ENCODE data around the gene LIMK1.

Gene LIMK1

GRCh38 chr7:74126220-74126880 lies 42.7 kb downstream of the LIMK1 start:
- no CpG with 5 or more reads among the region's 12 CpGs for WGBS (ENCODE audit: insufficient coverage, insufficient read length)
- DNase-seq (ENCODE audit: low read depth, low spot score): no peak
- Histone ChIP-seq H3K36me3 (ENCODE audit: control insufficient read depth, insufficient read depth, low read length) (peaks cover 1% of the 10 kb centered on the region; the same call in 1 of the 2 replicates), H3K4me1 (ENCODE audit: control insufficient read depth, insufficient read depth, low read length) (no peaks in the 10 kb centered on the region), H3K27me3 (ENCODE audit: control insufficient read depth, insufficient read depth, low read length) (no peaks in the 10 kb centered on the region), H3K4me3 (ENCODE audit: low read length) (no peak overlapping the region), H3K9me3 (ENCODE audit: control insufficient read depth, insufficient read depth, low read length) (no peaks in the 10 kb centered on the region), H3K27ac (ENCODE audit: low read length) (no peak overlapping the region)

- Histone ChIP-seq H3K36me3 (ENCODE audit: control insufficient read depth, insufficient read depth, low read length) (no peaks in the 10 kb centered on the region), H3K4me3 (ENCODE audit: low read length) (no peak overlapping the region), H3K4me1 (ENCODE audit: control insufficient read depth, insufficient read depth, low read length) (no peaks in the 10 kb centered on the region), H3K27ac (ENCODE audit: low read length) (no peak overlapping the region), H3K27me3 (ENCODE audit: control insufficient read depth, insufficient read depth, low read length) (no peaks in the 10 kb centered on the region), H3K9me3 (ENCODE audit: control insufficient read depth, insufficient read depth, low read length) (no peaks in the 10 kb centered on the region)
- WGBS (ENCODE audit: insufficient coverage, insufficient read length): no CpG with 5 or more reads among the region's 2 CpGs
- no peak for DNase-seq (ENCODE audit: low read depth, low spot score)
Observed at GRCh38 chr7:74129887-74130286, 46.3 kb downstream of the LIMK1 start.

DNA sequence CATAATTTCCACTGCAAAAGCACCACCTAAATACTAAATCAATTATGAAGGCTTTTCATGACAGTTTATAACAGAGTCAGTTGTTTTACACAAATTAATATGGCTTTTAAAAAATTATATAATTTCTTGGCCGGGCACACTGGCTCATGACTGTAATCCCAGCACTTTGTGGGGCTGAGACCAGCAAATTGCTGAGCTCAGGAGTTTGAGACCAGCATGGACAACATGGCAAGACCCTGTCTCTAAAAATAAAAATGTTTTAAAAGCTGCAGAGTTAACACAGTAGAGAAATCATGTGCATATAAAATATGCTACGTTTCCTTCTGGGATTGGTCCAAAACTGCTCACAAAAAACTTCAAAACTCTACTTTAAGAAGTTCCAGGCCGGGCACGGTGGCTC lies 46.9 kb downstream of the LIMK1 start:
- no peak overlapping the region for H3K4me3 ChIP-seq (ENCODE audit: low read length)
- no peaks in the 10 kb centered on the region for H3K4me1 ChIP-seq (ENCODE audit: control insufficient read depth, insufficient read depth, low read length)
- H3K36me3 ChIP-seq (ENCODE audit: control insufficient read depth, insufficient read depth, low read length): no peaks in the 10 kb centered on the region
- no peaks in the 10 kb centered on the region for H3K27me3 ChIP-seq (ENCODE audit: control insufficient read depth, insufficient read depth, low read length)
- no peak overlapping the region for H3K27ac ChIP-seq (ENCODE audit: low read length)
- DNase-seq (ENCODE audit: low read depth, low spot score): no peak
- H3K9me3 ChIP-seq (ENCODE audit: control insufficient read depth, insufficient read depth, low read length): no peaks in the 10 kb centered on the region
- WGBS (ENCODE audit: insufficient coverage, insufficient read length): no CpG with 5 or more reads among the region's 4 CpGs

DNA sequence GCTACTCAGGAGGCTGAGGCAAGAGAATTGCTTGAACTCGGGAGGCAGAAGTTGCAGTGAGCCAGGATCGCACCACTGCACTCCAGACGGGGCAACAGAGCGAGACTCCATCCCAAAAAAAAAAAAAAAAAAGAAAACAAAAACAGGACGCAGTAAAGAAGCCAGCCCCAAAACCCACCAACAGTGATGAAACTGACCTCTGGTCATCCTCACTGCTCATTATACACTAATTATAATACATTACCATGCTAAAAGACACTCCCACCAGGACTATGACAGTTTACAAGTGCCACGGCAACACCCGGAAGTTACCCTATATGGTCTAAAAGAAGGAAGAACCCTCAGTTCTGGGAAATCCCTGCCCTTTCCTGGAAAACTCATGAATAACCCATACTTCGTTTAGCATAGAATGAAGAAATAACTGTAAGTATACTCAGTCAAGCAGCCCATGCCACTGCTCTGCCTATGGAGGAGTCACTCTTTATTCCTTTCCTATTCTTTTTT lies 50.6 kb downstream of the LIMK1 start:
- Histone ChIP-seq H3K4me1 (ENCODE audit: control insufficient read depth, insufficient read depth, low read length) (peaks cover 2% of the 10 kb centered on the region; the same call in 1 of the 2 replicates), H3K27ac (ENCODE audit: low read length) (no peak overlapping the region), H3K9me3 (ENCODE audit: control insufficient read depth, insufficient read depth, low read length) (no peaks in the 10 kb centered on the region), H3K27me3 (ENCODE audit: control insufficient read depth, insufficient read depth, low read length) (no peaks in the 10 kb centered on the region), H3K36me3 (ENCODE audit: control insufficient read depth, insufficient read depth, low read length) (no peaks in the 10 kb centered on the region), H3K4me3 (ENCODE audit: low read length) (no peak overlapping the region)
- no CpG with 5 or more reads among the region's 8 CpGs for WGBS (ENCODE audit: insufficient coverage, insufficient read length)
- no peak for DNase-seq (ENCODE audit: low read depth, low spot score)

- no peak overlapping the region; the same call in 1 of the 2 replicates for H3K4me3 ChIP-seq (ENCODE audit: low read length)
Observed at GRCh38 chr7:74138334-74138867, 54.8 kb downstream of the LIMK1 start.

GRCh38 chr7:74138945-74139843 lies 55.6 kb downstream of the LIMK1 start:
- Histone ChIP-seq H3K36me3 (ENCODE audit: control insufficient read depth, insufficient read depth, low read length) (no peaks in the 10 kb centered on the region), H3K27me3 (ENCODE audit: control insufficient read depth, insufficient read depth, low read length) (no peaks in the 10 kb centered on the region), H3K27ac (ENCODE audit: low read length) (no peak overlapping the region), H3K4me1 (ENCODE audit: control insufficient read depth, insufficient read depth, low read length) (peaks cover 6% of the 10 kb centered on the region), H3K4me3 (ENCODE audit: low read length) (no peak overlapping the region), H3K9me3 (ENCODE audit: control insufficient read depth, insufficient read depth, low read length) (no peaks in the 10 kb centered on the region)
- peak; percentile 87 for DNase-seq (ENCODE audit: low read depth, low spot score)
- no CpG with 5 or more reads among the region's 16 CpGs for WGBS (ENCODE audit: insufficient coverage, insufficient read length)

More at GRCh38 chr7:74138334-74138867, 54.8 kb downstream of the LIMK1 start:
- Histone ChIP-seq H3K27me3 (ENCODE audit: control insufficient read depth, insufficient read depth, low read length) (no peaks in the 10 kb centered on the region), H3K9me3 (ENCODE audit: control insufficient read depth, insufficient read depth, low read length) (no peaks in the 10 kb centered on the region), H3K4me1 (ENCODE audit: control insufficient read depth, insufficient read depth, low read length) (peaks cover 6% of the 10 kb centered on the region), H3K36me3 (ENCODE audit: control insufficient read depth, insufficient read depth, low read length) (no peaks in the 10 kb centered on the region), H3K27ac (ENCODE audit: low read length) (no peak overlapping the region)
- no CpG with 5 or more reads among the region's 12 CpGs for WGBS (ENCODE audit: insufficient coverage, insufficient read length)
- DNase-seq (ENCODE audit: low read depth, low spot score): no peak

- Histone ChIP-seq H3K9me3 (ENCODE audit: control insufficient read depth, insufficient read depth, low read length) (no peaks in the 10 kb centered on the region), H3K4me3 (ENCODE audit: low read length) (no peak overlapping the region), H3K36me3 (ENCODE audit: control insufficient read depth, insufficient read depth, low read length) (no peaks in the 10 kb centered on the region), H3K27me3 (ENCODE audit: control insufficient read depth, insufficient read depth, low read length) (no peaks in the 10 kb centered on the region), H3K4me1 (ENCODE audit: control insufficient read depth, insufficient read depth, low read length) (peaks cover 6% of the 10 kb centered on the region), H3K27ac (ENCODE audit: low read length) (no peak overlapping the region)
- DNase-seq (ENCODE audit: low read depth, low spot score): no peak
- WGBS (ENCODE audit: insufficient coverage, insufficient read length): no CpG with 5 or more reads among the region's 1 CpG
Observed at GRCh38 chr7:74141705-74142104, 58.1 kb downstream of the LIMK1 start.

GRCh38 chr7:74143383-74143782 lies 59.8 kb downstream of the LIMK1 start:
- DNase-seq (ENCODE audit: low read depth, low spot score): no peak
- H3K4me1 ChIP-seq (ENCODE audit: control insufficient read depth, insufficient read depth, low read length): peaks cover 4% of the 10 kb centered on the region
- no peak overlapping the region for H3K4me3 ChIP-seq (ENCODE audit: low read length)
- no CpG with 5 or more reads among the region's 6 CpGs for WGBS (ENCODE audit: insufficient coverage, insufficient read length)
- no peaks in the 10 kb centered on the region for H3K9me3 ChIP-seq (ENCODE audit: control insufficient read depth, insufficient read depth, low read length)
- H3K27ac ChIP-seq (ENCODE audit: low read length): no peak overlapping the region
- no peaks in the 10 kb centered on the region for H3K36me3 ChIP-seq (ENCODE audit: control insufficient read depth, insufficient read depth, low read length)
- H3K27me3 ChIP-seq (ENCODE audit: control insufficient read depth, insufficient read depth, low read length): no peaks in the 10 kb centered on the region

DNA sequence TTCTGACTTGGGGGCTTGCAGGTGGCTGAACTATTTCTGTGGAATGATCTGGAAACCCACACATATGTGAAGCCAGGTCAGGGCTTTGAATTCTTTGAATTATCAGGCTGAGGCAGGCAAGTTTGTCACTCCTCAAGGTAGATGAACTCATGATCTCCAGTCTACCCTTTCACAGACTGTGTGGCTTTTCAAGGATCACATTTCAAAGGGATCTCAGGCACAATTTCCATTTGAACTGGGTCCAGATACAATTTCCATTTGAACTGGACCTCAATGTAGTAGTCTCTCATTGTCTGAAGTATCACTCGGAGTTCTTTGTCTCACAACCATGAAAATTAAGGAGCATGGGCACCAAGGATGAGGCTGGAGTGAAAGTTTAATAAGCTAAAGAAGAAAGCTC lies 64.9 kb downstream of the LIMK1 start:
- H3K4me3 ChIP-seq (ENCODE audit: low read length): no peak overlapping the region

DNA sequence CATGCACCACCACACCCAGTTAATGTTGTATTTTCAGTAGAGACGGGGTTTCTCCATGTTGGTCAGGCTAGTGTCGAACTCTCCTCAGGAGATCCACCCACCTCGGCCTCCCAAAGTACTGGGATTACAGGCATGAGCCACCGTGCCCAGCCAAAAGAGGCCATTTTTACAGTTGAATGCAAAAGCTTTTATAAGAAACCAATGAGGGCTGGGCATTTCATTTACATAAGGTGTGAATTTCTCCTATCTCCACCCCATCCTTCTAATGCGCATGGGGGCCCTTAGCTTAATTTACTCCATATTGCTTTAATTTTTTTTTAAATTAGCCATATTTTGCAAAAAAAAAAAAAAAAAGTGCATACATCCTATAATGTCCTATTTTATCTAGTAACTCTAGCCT lies 65.5 kb downstream of the LIMK1 start:
- no peak for DNase-seq (ENCODE audit: low read depth, low spot score)
- Histone ChIP-seq H3K27me3 (ENCODE audit: control insufficient read depth, insufficient read depth, low read length) (no peaks in the 10 kb centered on the region), H3K4me3 (ENCODE audit: low read length) (no peak overlapping the region), H3K36me3 (ENCODE audit: control insufficient read depth, insufficient read depth, low read length) (no peaks in the 10 kb centered on the region), H3K4me1 (ENCODE audit: control insufficient read depth, insufficient read depth, low read length) (no peaks in the 10 kb centered on the region), H3K27ac (ENCODE audit: low read length) (no peak overlapping the region), H3K9me3 (ENCODE audit: control insufficient read depth, insufficient read depth, low read length) (no peaks in the 10 kb centered on the region)
- no CpG with 5 or more reads among the region's 5 CpGs for WGBS (ENCODE audit: insufficient coverage, insufficient read length)

More for the DNA sequence above, 64.9 kb downstream of the LIMK1 start:
- no peaks in the 10 kb centered on the region for H3K4me1 ChIP-seq (ENCODE audit: control insufficient read depth, insufficient read depth, low read length)
- no CpG with 5 or more reads among the region's 1 CpG for WGBS (ENCODE audit: insufficient coverage, insufficient read length)
- no peaks in the 10 kb centered on the region for H3K36me3 ChIP-seq (ENCODE audit: control insufficient read depth, insufficient read depth, low read length)
- no peak overlapping the region for H3K27ac ChIP-seq (ENCODE audit: low read length)
- no peak for DNase-seq (ENCODE audit: low read depth, low spot score)
- no peaks in the 10 kb centered on the region for H3K9me3 ChIP-seq (ENCODE audit: control insufficient read depth, insufficient read depth, low read length)
- no peaks in the 10 kb centered on the region for H3K27me3 ChIP-seq (ENCODE audit: control insufficient read depth, insufficient read depth, low read length)

Data from iPS DF 6.9 (cell line).